Uterus (tissue), 2 donors: Measurements from ENCODE around the gene RAD51B.

Experiments
- POLR2A ChIP-seq, 2 donors: fragments of 450-650 bp; IDR thresholded peaks; one replicate each; pipeline ENCODE4 v1.6.1; 2016; ENCODE audit warnings: antibody characterized with exemption in 2 of 2, mild to moderate bottlenecking in 1 of 2, moderate library complexity in 1 of 2
- TF ChIP-seq, protein P1 (sequence below), 4 experiments: fragments of 200-600 bp in 2 of 4; fragments of 450-650 bp in 2 of 4; sonication (generic) in 2 of 4; IDR thresholded peaks; one replicate each; pipeline ENCODE4 v1.5.1; 2016 to 2019; ENCODE audit warnings: antibody characterized with exemption in 4 of 4, mild to moderate bottlenecking in 2 of 4, moderate library complexity in 1 of 4

DNA sequence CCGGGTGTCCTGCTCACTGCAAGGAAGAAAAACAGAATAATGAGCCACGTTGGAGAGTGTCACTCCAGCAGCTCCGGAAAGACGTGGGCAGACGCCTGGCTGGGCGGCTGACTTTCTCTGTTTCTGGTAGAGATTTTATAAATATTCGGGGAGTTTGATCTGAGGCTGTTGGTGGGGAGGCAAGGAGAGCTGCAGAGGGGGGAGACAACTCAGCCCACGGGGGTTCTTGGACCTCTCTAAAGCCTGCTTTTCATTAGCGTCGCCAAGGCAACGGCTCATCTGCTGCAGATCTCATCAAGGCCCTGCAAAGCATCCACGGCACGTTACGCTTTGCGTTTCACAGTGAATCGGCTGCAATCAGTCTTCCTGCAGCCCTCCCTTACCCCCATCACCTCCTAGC is 766.1 kb downstream of the RAD51B start:
- TF ChIP-seq, protein P1, sequence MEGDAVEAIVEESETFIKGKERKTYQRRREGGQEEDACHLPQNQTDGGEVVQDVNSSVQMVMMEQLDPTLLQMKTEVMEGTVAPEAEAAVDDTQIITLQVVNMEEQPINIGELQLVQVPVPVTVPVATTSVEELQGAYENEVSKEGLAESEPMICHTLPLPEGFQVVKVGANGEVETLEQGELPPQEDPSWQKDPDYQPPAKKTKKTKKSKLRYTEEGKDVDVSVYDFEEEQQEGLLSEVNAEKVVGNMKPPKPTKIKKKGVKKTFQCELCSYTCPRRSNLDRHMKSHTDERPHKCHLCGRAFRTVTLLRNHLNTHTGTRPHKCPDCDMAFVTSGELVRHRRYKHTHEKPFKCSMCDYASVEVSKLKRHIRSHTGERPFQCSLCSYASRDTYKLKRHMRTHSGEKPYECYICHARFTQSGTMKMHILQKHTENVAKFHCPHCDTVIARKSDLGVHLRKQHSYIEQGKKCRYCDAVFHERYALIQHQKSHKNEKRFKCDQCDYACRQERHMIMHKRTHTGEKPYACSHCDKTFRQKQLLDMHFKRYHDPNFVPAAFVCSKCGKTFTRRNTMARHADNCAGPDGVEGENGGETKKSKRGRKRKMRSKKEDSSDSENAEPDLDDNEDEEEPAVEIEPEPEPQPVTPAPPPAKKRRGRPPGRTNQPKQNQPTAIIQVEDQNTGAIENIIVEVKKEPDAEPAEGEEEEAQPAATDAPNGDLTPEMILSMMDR (IDR thresholded peaks at IDR 0.05), result no peak
- no peak for TF ChIP-seq POLR2A (IDR thresholded peaks at IDR 0.05)
